Nucleus accumbens (tissue), 56 donors: Measurements from ENCODE around the gene SLC27A5.
A peak's percentile ranks its signal among the peaks of the same experiment; 100 is the strongest.

Experiments
- DNase-seq, 56 donors: peaks; one replicate each; lab custom pipeline; 2025; lab: John Stamatoyannopoulos, UW

SLC27A5 gene

DNA sequence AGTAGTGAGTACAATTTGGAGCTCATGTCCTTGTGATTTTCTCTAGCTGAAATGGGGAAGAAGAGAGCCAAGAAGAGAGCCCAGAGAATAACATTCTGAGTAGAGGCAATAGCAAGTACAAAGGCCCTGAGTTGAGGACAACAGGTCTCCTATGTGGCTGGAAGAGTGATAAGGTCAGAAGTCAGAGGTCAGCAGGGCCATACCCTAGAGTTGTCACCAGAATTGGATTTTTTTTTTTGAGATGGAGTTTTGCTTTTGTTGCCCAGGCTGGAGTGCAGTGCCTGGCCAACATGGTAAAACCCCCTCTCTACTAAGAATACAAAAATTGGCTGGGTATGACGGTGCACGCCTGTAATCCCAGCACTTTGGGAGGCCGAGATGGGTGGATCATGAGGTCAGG, 24.1 kb upstream of the SLC27A5 start:
- no peak for DNase-seq

DNA sequence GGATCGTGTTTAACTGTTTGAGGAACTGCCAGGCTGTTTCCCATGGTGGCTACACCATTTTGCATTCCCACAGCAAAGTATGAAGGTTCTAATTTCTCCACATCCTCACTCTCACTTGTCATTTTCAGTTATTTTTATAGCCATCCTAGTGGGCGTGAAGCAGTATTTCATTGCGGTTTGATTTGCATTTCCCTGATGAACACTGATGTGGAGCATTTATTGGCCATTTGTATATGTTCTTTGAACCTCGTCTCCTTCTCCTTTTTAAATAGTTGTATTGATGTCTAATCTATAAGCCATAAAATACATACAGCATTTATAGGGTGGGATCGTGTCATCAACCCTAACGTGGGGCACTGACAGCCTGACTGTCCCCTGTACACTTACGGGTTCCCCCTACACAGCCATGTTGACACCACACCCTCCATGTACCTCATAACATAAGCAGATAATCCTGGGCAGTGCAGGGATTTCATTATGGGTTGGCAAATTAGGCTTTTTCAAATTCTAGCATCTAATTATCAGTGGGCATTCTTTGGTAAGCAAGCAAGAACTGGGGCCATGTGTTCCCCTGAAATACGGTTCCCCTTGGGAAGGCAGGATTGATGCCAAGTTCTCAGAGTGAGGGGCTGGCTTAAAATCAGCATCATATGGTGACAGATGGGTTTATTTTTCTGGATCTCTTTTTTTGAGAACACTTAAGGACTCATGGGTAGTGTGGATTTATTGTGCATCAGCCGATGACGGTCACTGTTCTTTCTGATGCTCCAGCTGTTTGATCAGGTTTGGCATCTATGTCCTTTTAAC, 19.4 kb upstream of the SLC27A5 start:
- DNase-seq: no peak

DNA sequence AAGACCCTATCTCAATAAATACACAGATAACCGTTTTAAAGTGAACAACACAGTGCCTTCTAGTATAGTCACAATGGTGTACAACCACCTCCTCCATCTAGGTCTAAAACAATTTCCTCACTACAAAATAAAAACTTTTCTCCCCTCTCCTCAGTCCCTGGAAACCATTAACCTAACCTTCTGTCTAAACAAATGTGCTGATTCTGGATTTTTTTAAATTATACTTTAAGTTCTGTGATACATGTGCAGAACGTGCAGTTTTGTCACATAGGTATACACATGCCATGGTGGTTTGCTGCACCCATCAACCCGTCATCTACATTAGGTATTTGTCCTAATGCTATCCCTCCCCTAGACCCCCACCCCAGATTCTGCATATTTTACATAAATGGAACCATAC, 17.6 kb upstream of the SLC27A5 start:
- no peak for DNase-seq

DNA sequence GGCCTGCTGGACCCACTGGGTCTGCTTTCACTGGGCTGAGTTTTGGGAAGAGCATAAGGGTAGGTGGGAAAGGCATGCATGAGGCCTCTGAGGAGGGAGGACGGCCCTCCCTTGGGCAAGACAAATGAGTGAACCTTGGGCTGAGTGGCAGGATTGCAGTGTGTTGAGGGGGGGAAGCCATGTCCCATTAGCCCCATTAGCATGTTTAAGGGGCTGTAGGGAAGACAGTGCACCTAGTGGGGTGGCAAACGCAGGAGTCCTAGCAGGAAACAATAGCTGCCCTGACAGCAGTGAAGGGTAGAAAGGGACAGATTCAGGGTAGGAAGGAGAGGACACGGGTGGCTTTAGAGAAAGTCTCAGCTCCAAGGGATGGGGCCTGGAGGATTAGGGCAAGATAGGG, 10.9 kb upstream of the SLC27A5 start:
- no peak for DNase-seq

DNA sequence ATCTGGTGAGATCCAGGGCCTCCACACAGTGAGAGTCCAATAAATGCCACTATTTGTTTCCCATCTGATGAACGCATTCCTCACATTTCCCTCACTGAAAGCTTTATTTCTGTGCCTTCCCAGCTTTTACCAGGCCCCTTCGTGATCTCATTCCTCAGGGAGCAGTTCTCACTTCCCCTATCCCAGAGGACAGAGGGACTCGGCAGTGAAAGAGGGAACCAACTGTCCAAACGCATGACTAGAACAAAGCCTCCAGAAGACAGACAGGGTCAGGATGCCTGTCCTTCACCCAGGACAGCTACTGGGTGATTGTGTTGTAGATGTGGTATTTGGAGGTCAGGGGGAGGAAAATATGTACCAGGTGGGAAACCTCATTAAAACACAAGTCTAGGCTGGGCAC, 9.9 kb upstream of the SLC27A5 start:
- DNase-seq: no peak

DNA sequence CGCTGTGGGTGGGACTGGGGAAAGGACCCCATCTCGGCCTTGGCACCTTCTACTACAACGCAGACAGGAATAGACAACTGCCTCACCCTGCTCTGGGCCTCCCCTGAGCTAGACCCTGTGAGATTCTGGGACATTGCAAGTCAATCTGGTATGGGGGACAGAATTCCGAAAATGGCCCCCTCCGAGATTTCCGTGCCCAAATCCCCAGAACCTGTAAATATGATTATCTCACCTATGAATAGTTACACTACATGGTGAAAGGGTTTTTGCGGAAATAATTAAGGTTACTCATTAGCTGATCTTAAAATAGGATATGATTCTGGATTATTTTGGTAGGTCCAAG, 8.4 kb upstream of the SLC27A5 start:
- DNase-seq: no peak

DNA sequence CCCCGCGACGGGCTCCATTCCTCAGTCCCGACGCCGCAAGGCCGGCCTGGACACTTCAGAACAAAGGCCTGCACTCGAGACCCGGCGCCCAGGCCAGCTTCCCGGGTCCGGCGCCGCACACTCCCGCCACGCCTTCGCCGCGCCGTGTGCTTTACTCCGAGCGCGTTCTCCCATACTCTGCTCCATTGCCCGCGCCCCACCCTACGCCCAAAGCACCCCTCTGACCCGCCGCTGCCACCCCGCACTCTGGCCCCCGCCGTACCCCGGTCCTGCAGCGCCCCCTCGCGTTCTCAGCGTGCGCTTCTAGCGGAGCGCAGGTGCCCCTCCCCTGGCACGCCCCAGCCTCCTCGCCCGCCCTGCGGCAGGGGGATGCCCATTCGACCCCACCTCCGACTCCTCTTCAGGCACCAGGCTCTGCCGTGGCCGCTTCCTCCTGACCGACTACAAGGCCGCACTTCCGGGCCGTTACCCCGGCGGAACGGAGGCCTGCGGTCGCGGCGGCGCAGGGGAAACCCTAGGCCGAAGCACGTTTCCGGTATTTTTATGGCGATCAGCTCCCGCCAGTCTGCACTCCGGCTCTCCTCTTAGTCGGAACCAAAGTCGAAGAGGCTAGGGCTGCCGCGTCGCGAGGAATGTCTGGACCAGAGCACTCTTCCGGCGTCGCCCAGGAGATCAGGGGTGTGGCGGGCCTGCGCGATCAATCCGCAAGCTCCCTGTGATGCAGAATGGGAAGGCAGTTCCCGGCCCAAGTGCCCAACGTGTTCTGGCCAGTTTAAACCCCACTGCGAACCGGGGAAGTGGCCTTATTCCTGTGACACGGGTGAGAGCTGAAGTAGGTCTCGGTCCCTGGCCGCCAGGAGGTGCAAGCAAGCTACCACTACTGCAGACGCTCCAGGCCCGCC, 7.8 kb upstream of the SLC27A5 start, which contains the start of gene ZBTB45:
TSS of gene ZBTB45 (minus strand) at position 456 of the 902 bp plus-strand sequence. CDS start 2,137 bp downstream, outside the sequence.
- peak; percentile 53 to 96 (median 89) for DNase-seq

DNA sequence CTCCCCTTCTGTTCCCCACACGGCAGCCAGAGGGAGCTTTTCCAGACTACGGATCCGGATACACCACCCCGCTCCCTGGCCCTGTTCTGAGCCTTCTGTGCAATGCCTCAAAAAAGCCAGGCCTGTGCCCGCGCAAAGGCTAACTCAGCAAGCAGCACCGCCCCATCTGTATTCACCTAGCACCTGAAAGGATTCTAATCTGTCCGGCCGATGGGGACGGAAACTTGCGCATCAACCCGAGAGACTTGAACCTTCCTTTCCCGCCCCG, 7.2 kb upstream of the SLC27A5 start:
- DNase-seq: peak in 43 of 56 donors; percentile 9 to 74 (median 52)

DNA sequence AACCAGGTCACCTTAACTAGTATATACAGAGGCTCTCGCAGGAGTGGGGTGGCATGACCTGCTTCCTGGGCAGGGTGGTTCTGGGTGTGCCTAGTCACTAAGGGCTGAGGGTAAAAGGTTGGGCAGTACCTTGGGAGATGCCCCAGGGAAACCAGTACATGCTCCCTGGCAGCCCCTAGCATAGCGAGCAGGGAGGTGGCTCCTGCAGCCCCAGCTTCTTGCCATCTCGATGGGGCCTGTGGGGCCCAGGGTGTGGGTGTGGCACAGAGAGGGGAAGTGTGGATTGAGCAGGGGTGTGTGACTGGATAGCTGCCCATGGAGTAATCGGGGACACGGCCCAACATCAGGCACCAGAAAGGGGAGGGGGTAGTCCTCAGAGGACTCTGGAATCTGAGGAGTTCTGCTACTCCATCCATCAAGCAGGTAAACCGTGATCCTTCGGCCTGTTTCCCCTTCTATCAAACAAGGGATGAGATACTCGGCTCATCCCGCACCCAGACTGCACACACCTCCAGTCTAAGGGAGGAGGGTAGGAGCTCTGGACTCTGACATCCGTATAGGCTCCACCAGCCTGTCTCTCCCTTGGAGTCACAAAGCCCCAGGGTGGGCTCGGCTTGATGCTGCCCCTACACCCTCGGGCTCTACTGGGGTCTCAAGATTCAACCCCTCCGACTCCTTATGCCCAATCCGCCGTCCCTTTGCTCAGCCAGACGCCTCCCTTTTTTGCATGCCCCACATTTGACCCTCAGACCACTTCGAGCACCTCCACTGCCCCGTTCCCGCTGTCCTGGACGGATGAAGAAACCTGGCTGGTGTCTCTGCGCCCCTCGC, 6.7 kb upstream of the SLC27A5 start:
- no peak for DNase-seq

DNA sequence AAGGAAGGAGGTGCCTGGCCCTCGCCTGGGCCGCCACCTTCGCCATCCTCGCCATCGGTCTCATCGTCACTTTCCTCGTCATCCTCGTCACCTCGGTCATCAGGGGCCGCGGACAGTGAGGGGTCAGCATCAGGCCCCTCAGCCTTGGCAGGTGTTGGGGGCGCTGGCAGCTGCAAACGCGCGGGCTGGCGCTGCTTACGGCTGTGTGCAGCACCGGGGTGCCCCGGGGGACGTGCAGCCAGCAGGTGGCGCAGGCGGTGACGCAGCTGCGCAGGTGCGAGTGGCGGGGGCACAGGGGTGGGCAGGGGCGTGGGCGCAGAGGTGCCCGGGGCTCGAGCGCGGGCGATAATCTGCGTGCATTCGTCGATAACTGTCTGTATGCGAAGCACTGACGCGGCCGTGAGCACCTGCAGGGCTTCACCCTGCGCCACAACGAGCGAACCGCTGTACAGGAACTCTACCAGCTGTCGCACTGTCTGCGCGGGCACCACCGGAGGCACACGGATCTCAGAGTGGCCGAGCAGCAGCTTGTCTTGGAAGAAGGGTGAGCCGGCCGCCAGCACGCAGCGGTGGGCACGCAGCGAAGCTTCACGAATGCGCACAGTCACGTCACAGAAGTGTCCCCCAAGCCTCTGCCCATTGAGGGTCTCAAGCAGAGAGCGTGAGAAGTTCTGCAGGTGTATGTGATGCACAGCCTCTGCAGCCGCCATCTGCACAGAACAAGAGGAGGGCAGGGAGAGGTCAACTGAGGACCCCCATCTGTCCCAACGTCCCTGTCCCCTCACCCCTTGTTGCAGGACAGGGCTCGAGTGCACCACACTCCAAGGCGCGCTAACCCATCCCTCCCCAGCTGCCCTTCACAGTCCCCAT, 5.4 kb upstream of the SLC27A5 start:
- DNase-seq: no peak

DNA sequence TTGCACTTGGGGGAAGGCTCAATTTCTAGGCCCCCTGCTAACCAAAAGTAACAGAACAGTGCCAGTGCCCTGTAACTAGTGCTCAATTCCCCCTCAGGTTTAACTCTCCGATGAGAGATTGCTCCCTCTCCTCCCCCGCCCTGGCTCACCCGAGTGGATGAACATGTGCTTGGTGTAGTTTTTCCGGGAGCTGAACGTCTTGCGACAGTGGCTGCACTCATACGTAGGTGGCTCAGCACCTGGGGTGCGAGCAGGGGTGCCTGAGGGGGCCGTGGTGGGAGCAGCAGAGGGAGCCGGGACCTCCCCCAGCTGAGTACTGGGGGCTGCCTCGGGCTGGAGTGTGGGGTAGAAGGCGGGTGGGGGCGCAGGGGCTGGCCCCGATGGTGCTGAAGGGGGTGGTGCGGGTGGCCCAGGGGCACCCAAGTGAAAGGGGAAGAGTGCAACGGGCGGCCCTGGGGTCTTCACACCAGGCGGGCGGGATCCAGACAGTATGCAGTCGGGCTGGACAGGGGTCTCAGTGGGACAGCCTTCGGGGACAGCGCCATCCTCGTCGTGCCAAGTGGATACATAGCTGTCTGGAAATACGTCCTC, 4.5 kb upstream of the SLC27A5 start:
- no peak for DNase-seq

DNA sequence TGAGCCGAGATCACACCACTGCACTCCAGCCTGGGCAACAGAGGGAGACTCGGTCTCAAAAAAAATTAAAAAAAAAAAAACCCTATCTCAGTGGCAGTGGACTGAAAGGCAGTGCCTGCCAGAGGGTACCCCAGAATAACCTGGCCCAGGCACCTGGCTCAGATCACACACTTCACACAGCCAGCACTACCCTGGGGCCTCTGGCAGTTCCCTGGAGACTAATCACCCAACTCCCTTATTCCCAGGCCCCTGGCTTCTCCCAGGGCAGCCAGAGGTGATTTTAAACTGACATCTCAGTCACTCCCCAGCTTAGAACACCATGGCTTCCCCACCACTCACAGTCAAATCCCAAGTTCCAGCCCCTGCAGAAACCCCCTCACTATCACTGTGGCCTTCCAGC, 3.5 kb upstream of the SLC27A5 start:
- no peak for DNase-seq

DNA sequence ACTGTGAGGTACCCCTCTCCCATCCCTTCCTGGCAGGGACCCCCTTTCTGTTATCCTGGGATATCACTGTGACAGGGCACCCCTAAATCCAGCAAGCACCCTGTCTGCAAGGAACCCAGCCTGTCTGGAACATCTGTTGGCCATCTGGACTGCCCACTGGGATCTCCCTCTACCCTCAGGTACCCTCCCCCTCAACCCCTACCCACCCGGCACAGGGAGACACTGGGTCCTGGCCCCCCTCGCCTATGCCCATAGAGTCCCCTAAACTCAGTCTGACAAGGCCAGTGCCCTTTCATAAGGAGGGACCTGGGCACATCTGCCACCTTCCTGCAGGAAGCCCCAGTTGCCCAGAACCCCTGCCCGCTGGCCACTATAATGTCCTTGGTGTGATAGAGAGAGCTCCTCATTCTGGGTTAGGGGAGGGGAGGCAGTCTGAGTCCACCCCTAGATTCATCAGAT, 2.8 kb upstream of the SLC27A5 start:
- no peak for DNase-seq

DNA sequence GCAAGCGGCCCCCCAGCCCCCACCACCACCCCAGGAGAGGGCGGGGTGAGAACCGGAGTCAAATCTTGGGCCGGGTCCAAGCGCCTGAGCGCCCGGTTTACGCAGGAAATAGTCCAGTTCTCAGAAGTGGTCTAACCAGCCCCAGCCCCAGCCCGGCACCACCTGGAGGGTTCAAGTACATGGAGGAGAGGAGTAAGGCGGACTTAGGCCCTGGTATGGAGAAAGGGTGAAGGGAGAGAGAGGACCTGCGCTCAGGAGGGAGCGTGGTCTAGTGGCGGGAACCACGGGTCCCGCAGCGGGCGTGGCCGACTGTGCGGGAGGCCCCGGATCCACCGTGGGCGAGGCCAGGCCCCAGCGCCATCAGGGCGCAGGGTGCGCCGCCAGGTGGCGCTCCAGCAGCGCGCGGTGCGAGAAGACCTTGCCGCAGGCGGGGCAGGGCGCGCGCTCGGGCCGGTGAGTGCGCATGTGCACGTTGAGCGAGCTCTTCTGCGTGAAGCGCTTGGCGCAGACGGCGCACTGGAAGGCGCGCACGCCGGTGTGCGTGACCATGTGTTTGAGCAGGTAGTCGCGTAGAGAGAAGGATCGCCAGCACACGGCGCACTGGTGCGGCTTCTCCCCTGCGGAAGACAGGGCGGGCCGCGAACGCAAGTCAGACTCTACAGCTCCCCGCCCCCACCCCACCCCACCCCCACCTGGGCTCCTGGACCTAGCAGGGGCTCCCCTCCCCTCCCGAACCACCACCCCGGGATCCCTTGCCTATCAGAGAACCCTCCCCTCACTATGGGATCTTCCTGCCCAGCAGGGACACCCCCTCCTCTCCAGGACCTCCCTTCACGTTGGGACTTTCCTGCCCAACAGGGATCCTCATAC, 2.1 kb upstream of the SLC27A5 start:
- DNase-seq: peak in 54 of 56 donors; percentile 21 to 93 (median 73)

DNA sequence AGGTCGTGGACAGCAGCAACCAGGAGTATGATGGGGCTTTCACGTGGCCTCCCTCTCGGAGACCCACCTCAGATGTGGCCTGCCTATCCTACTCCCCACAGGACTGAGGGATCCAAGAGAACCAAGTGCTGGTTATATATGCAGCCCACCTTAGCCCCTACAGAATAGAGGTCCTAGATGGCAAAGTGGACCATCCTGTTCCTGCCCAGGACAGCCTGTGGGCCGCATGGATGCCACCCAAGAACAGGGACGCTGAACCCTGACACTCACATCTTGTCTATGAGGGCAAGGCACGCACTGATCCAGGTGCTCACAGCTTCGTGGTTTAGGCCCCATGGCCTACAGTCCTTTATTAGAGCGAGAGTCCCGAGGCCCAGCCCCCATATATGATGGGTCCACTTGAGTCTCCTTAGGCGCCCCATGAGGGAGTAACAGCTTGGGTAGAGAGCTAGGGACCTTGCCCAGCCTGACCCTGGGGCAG, 1.5 kb upstream of the SLC27A5 start:
- DNase-seq: no peak

DNA sequence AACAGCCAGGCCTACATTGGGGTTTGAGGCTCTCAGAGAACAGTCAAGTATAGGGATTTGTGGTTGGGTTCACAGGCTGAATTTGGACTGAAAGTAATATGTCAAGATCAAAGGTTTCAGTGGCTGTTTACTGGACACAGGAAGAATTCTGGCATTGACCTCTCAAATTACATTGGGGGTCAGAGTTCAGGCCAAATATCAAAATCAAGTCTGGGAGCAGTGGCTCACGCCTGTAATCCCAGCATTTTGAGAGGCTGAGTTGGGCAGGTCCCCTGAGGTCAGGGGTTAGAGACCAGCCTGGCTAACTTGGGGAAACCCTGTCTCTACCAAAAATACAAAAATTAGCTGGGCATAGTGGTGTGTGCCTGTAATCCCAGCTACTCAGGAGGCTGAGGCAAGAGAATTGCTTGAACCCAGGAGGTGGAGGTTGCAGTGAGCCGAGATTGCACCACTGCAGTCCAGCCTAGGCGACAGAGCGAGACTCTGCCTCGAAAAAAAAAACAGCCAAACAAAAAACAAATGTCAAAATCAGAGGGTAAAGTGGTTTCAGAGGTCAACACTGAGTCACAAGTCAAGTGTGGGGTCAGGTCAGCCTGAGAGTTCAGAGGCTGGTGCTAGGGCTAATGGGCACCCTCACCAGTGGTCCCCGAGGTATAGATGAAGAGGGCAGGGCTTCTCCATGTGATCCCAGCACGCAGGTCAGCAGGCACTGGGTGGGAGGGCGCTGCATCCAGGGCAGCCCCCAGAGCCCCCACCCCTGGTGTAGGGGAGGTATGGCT, 1.5 kb downstream of the SLC27A5 start:
- no peak for DNase-seq

DNA sequence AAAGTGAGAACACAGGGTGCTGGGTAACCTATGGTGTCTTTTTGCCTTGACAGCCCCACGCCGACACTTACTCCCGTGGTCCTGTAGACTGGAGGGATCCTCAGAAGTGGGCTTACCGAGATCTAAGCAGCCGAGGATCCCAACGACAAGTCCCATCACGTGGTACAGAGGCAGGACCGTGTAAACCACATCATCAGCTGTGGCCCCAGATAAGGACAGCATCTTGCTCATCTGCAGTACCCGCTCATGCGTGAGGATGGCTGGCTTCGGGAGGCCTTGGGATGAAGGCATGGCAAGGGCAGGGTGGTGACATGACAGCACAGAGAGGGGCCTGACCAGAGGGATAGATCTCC, 2.1 kb downstream of the SLC27A5 start:
- DNase-seq: no peak
